GM13977 (cell line): ENCODE measurements around the gene HSD17B1.
A peak's percentile ranks its signal among the peaks of the same experiment; 100 is the strongest.

Experiments used
- DNase-seq: peaks from one replicate; pipeline ENCODE4 v3.0.0; 2012; ENCODE audit warnings: low spot score
- in situ Hi-C: fragments of 300-500 bp; cut with MboI; formaldehyde crosslinking; loops from one replicate; pipeline ENCODE4 v1.12.0; 2022; ENCODE audit warnings: low sequenced_read_pairs, low pct_unique_long_range_greater_than_20kb, mixed read lengths, inconsistent platforms; ENCODE audit not compliant: unreplicated experiment
- TF ChIP-seq, protein P1 (sequence below): IDR thresholded peaks from 2 replicates; pipeline ENCODE4 v1.5.1; 2012; ENCODE audit warnings: mild to moderate bottlenecking, control low read depth; ENCODE audit not compliant: insufficient read depth; ENCODE audit errors: extremely low read depth, missing control alignments

Gene HSD17B1

DNA sequence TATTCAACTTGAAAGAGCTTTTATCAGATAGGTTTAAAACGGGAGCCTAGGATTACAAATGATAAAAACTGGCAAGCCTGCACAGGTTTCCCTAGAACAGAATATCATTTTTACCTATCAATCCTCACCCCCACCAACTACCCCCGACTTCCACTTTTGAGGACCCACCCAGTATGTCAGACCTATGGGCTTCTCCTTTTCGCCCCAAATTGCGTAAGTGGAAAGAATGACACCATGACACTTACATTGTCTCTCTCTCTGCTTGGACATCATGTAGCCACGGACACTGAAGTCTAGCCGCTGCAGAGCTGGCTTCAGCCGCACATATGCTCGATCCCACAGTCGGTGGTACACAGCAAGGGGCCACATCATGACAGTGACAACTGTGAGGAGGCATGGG, 32.2 kb downstream of the HSD17B1 start:
- no peak for DNase-seq
- TF ChIP-seq, protein P1, sequence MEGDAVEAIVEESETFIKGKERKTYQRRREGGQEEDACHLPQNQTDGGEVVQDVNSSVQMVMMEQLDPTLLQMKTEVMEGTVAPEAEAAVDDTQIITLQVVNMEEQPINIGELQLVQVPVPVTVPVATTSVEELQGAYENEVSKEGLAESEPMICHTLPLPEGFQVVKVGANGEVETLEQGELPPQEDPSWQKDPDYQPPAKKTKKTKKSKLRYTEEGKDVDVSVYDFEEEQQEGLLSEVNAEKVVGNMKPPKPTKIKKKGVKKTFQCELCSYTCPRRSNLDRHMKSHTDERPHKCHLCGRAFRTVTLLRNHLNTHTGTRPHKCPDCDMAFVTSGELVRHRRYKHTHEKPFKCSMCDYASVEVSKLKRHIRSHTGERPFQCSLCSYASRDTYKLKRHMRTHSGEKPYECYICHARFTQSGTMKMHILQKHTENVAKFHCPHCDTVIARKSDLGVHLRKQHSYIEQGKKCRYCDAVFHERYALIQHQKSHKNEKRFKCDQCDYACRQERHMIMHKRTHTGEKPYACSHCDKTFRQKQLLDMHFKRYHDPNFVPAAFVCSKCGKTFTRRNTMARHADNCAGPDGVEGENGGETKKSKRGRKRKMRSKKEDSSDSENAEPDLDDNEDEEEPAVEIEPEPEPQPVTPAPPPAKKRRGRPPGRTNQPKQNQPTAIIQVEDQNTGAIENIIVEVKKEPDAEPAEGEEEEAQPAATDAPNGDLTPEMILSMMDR, result no peak
- in situ Hi-C loops, result no loop called here

- no peak for DNase-seq
- in situ Hi-C loops, result no loop called here
Measured at GRCh38 chr17:42585353-42585752, 32.6 kb downstream of the HSD17B1 start.

DNA sequence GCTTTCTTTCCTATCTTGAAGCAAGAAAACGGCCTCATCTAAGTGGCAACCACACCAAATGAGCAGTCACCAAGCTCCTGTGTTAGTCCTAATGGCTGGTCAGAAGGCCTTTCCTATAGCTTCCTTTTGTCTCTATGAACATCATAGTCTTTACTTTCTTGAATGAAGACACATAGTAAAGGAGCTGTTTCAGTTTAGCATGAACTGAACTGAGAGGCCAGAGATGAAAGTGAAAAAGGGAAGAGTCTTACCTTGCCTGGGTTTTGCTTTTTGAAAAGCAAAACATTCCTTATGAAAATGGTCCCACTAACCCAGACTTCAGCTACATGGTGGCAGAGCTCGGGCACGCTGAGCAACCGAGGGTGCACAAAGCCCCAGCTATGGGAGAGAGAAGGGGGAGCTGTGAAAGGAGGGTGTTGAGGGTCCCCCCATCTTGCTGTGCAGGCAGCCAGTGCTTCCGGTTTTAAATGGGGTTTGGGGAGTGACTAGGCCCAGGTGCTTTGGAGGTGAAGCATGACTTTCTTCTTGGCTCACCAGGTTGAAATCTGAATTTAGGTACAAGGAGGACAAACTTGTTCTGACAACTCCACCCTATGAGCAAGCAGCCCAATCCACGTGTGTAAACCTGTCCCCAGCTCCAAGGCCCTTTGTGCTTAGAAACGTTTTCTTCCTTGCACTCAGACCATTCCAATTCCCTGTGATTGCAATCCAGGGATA, 33.9 kb downstream of the HSD17B1 start:
- in situ Hi-C loops, result no loop called here
- peak; percentile 62 for DNase-seq

More at GRCh38 chr17:42585353-42585752, 32.6 kb downstream of the HSD17B1 start:
- TF ChIP-seq, protein P1, result no peak

GRCh38 chr17:42590886-42591285, 38.2 kb downstream of the HSD17B1 start:
- DNase-seq, result no peak

More for the DNA sequence above, 33.9 kb downstream of the HSD17B1 start:
- TF ChIP-seq, protein P1, result no peak

GRCh38 chr17:42591411-42591810, 38.7 kb downstream of the HSD17B1 start:
- no peak for DNase-seq
- TF ChIP-seq, protein P1, result no peak
- in situ Hi-C loops, result no loop called here

More at GRCh38 chr17:42590886-42591285, 38.2 kb downstream of the HSD17B1 start:
- TF ChIP-seq, protein P1, result no peak
- in situ Hi-C loops, result no loop called here

GRCh38 chr17:42596386-42596785, 43.7 kb downstream of the HSD17B1 start:
- TF ChIP-seq, protein P1, result no peak
- in situ Hi-C loops, result no loop called here
- DNase-seq, result no peak
